KBM-7 (cell line): ENCODE results near the gene THOC5.
"Not testable (repeated sequence)": the region's sequence is repeated elsewhere in the genome, so short reads cannot be mapped to it uniquely, and the experiment has no call there.

Experiments
- DNase-seq: peaks from one replicate; pipeline ENCODE4 v3.0.0-alpha.2; 2015
- in situ Hi-C: fragments of 300-500 bp; cut with MboI; formaldehyde crosslinking; loops from 2 replicates; pipeline ENCODE4 v1.14.3; 2020; ENCODE audit warnings: low sequenced_read_pairs, low pct_unique_long_range_greater_than_20kb, mixed read lengths

The THOC5 gene

DNA sequence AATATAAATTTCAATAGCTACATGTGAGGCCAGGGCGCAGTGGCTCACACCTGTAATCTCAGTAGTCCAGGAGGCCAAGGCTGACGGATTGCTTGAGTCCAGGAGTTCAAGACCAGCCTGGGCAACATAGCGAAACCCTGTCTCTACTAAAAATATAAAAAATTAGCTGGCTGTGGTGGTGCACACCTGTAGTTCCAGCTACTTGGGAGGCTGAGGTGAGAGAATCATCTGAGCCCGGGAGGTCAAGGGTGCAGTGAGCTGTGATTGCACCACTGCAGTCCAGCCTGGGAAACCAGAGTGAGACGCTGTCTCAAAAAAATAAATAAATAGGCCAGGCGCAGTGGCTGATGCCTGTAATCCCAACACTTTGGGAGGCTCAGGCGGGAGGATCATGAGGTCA is 13.0 kb upstream of the THOC5 start:
- in situ Hi-C loops, DNase-seq: not testable (repeated sequence)

DNA sequence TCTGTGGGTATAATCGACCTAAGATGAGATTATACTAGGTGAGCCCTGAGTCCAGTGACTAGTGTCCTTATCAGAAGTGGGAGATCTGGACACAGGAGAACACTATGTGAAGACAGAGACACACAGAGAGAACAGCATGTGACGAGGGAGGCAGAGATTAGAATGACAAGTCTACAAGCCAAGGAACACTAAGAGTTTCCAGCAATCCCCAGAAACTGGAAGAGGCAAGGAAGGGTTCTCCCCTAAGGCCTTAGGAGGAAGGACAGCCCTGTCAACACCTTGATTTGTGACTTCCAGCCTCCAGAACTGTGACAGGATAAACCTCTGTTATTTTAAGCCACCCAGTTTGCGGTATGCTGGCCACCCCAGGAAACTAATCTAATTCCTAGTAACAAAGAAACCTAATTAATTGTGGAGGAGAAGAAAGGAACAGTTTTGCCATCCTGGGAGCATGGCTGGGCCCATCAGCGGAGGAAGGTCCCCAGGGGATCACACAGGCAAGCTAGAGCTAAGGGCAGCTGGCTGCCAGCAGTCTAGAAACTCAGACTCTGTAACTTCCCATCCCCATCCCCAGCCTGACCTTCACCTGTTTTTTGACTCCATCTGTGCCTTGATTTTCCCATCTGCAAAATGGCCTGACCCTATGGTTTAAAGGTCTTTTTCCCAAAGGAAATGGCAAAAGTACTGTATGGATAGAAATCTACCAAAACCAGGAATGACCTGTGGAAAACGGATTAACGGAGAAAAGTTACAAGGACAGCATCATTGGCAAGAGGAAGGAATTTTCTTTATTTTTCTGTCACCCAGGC is 10.3 kb upstream of the THOC5 start:
- no peak for DNase-seq
- in situ Hi-C loops: no loop called here

DNA sequence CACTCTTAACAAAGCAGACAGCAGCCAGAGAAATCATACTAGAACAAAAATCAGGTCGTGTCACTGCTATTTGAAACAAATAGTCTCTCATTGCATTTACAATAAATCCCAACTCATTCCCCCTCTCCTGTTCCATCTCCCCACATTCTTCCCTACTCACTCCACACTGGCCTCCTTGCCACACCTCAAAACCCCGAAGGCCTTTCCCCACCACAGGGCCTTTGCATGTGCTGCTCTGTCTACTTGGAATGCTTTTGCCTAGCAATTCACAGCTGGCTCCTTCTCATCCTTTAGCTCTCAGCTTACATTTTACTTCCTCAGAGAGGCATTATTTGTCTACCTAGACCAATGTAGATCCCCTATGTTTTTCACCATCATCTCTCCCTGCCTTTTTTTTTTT is 6.3 kb upstream of the THOC5 start:
- no peak for DNase-seq
- in situ Hi-C loops: no loop called here

DNA sequence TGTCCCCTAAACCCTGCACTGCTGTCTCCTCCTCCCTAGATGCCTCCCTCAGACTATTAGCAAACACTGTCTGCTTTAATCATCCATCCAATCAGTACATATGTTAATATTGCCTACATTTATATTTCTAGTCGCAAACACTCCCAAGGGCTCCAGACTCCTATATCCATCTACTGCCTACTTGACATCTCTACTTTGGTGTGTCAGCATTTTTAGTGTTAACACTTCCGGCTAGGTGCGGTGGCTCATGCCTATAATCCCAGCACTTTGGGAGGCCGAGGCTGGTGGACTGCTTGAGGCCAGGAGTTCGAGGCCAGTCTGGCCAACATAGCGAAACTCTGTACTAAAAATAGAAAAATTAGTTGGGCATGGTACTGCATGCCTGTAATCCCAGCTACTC is 5.5 kb upstream of the THOC5 start:
- DNase-seq: no peak
- in situ Hi-C loops: no loop called here

DNA sequence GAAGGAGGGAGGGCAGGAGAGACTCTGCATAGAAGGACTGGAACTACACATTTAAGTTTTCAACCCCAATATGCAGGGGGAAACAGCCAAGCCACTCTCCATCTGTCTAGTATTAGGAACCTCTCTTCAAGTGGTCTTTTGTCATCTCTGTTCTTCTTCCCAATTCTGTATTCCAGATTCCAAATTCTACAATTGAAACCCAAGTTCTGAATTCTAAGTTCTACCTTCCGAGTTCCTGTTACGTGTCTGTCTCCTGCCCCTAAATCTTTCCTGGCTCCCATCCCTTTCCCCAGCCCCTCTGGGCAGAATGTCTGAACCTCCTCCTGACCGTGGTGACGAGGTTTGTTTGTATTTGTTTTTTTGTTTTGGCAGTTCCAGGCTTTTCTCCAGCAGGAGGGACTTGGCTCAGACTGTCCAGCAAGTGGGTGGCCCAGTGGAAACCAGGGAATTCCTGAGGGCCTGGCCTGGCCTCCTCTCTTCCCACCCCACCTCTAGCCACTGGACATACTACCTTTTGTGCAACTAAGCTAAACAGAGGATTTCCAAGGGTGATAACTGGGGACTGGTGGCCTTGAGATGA is 1.6 kb upstream of the THOC5 start:
- in situ Hi-C loops: no loop called here
- no peak for DNase-seq

DNA sequence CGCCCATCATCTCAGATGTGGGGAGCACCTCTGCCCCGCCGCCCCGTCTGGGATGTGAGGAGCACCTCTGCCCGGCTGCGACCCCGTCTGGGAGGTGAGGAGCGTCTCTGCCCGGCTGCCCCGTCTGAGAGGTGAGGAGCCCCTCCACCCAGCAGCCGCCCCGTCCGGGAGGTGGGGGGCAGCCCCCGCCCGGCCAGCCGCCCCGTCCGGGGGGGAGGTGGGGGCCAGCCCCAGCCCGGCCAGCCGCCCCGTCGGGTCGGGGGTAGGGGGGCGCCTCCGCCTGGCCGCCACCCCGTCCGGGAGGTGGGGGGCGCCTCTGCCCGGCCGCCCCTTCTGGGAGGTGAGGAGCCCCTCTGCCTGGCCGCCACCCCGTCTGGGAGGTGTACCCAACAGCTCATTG is 1.2 kb downstream of the THOC5 start:
- in situ Hi-C loops, DNase-seq: not testable (repeated sequence)

DNA sequence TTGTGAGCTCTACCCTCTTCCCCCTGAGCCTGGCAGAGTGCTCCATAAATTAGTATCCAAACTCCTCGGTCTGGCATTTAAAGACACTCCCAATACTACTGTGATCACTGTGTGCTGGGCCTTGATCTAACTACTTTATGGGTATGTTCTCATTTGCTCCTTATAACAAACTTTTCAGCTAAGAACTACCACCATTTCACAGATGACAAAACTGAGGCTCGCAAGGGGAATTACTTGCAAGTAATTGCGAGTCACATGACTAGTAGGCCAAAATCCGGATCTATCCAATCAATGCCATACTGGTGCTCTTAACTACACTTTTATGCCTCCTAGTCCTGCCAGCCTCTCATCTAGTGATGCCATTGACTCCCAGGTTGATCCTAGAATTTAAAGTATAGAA is 3.6 kb downstream of the THOC5 start:
- in situ Hi-C loops: no loop called here
- DNase-seq: no peak

DNA sequence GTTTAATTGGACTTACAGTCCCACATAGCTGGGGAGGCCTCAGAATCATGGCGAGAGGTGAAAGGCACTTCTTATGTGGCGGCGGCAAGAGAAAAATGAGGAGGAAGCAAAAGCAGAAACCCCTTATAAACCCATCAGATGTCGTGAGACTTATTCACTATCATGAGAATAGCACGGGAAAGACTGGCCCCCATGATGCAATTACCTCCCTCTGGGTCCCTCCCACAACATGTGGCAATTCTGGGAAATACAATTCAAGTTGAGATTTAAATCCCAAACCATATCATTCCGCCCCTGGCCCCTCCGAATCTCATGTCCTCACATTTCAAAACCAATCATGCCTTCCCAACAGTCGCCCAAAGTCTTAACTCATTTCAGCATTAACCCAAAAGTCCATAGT is 8.5 kb downstream of the THOC5 start:
- not testable (repeated sequence) for DNase-seq

DNA sequence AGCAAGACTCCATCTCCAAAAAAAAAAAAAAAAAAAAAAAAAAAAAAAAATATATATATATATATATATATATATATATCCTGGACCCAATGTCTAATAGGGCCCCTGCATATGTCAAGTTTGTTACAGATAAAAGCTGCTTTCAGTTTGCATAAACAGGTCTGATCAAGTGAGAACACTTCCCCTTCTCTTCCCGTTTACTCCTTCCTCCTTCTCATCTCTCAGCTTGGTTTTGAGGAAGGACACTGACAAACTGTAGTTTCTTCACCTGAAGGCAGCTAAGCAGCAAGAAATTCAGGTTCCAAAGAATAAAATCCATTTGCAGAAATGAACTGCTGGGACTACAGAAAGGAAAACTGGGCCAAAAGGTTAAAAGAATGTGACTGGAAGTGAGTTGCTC is 11.7 kb downstream of the THOC5 start:
- in situ Hi-C loops: no loop called here
- DNase-seq: peak; percentile 58

More for the DNA sequence above, 8.5 kb downstream of the THOC5 start:
- in situ Hi-C loops: not testable (repeated sequence)

DNA sequence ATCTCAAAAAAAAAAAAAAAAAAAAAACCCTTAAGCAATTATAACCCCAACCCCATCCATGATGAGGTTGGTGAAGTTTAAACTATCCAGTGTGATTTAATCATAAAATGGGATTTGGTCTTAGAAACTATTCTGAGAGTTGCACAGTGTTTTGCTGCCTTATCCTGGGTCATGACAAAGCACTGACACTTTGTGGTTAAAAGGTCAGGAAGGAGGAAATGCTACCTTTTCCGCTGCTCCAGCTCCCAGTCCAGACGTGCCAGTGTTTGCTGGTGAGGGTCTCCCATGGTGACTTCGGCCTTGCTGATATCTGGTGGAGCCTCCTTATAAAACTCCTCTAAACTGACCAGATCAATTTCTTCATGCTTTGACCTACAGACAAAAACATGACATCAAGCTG is 14.5 kb downstream of the THOC5 start:
- no peak for DNase-seq
- in situ Hi-C loops: no loop called here

DNA sequence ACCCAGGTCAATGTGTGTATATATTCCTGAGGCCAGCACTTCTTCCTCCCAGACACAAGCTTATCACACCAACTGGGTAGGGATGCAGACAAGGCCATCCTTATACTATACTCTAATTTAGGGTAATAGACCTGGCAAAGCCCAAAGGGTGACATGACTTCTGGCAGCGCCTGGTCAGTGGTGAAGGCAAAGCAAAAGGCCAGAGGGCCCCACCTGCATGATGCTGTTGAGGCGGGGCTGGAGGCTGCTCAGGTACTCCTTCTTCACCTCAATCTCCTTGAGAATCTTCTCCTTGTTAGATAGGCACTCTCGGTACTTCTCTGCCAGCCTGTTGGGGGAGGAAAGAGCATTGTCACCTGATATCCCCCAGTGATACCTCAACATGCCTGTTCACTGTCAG is 17.1 kb downstream of the THOC5 start:
- in situ Hi-C loops: no loop called here
- no peak for DNase-seq

DNA sequence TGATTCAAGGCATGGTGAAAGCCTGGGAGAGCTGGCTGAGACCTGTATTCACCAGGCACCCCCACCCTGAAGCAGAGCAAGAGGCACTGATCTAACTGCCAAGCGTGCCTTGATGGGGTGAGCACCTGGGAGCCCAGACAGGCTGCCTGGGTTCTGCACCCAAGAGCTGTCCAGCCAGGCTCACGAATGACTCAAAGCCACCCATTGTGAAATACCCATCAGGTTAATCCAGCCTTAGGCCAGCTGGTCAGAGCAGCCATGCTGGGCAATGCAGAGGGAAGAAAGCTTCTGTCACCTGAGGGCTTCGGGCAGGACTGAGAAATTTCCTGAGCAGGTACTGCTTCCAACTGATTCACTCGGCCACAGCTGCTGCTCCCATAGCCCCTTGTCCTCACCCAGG is 22.1 kb downstream of the THOC5 start:
- in situ Hi-C loops: no loop called here
- no peak for DNase-seq

DNA sequence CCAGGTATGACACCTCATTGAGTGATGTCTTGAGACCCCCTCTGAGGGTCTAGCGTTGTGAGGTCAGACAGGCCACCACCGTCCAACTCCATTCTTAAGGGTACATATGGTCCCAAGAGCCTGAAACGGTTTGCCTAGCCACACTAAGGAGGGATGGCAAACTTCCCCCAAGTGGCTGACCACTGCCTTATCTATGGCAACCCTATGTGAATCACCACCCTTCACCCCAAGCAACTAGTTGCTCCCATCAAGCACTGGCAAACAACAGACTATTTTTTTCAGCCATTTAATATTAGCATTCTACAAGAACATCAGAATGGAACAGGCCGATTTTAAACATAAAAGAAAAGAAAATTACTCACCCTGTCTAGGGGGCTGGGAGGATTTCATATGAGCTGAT is 22.8 kb downstream of the THOC5 start:
- in situ Hi-C loops: no loop called here
- no peak for DNase-seq

DNA sequence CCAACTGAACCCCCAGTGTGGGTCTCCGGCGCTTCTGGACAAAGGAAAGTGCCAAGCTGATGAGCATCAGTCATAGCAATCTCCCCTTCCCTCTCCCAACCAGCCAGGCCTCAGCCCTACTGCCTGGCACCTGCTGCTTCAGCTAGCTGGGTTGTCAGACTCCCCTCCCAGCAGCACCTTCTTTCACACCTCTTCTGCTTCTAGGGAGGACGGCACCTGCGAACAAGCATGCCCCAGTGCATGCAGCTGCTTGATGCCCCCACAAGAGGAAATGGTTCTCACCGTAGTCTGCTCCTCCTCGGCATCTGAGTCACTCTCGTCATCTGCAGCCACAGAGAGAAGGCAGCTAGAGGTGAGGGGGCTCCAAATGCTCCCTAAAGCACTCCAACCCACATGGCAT is 25.4 kb downstream of the THOC5 start:
- in situ Hi-C loops: no loop called here
- DNase-seq: no peak

DNA sequence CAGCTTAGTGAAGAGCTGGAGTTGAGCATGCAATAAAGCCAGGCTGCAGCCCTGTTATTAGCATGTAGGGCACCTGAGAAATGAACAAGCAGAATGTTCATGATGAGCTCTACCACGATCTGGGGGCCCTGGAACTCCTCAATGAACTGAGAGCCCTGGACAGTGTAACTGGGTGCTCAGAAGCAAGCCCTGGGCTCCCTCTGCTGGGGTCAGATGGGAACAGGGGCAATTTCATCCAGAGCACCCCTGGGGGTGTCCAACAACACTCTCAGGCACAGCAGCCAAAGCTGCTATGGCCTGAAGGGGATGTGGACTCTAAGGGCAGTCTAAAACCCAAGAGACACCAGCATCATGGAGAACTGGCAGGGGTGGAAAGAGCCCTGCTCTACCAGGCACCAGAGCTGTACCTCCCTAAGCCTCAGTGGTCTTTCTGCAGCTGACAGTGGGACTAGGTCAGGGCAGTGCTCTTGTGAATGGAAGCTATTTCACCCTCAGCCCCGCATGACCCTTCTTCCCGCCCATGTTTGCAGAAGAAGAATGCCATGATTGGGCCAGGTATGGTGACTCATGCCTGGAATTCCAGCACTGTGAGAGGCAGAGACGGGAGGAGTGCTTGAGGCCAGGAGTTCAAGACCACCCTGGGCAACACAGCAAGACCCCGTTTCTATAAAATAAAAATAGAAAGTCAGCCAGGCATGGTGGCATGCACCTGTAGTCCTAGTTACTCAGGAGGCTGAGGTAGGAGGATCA is 28.9 kb downstream of the THOC5 start:
- peak; percentile 57 for DNase-seq
- in situ Hi-C loops: no loop called here

DNA sequence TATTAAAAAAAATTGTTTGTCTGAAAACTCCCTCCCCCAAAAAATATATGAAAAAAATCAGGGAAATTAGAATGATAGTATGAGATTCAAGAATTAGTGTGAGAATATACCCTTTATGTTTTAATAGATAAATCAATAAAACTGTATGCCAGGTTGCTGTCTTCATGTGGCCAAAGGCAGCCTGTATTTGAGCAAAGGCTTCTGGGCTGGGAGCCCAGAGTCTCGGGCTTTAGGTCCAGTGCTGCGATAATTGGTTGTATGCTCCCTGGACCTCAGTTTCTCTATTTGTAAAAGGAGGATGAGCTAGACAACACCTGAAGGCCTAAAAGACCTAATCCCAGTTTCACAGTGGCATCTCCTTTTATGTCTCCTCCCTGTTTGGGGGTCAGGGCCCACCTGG is 29.8 kb downstream of the THOC5 start:
- DNase-seq: no peak
- in situ Hi-C loops: no loop called here

DNA sequence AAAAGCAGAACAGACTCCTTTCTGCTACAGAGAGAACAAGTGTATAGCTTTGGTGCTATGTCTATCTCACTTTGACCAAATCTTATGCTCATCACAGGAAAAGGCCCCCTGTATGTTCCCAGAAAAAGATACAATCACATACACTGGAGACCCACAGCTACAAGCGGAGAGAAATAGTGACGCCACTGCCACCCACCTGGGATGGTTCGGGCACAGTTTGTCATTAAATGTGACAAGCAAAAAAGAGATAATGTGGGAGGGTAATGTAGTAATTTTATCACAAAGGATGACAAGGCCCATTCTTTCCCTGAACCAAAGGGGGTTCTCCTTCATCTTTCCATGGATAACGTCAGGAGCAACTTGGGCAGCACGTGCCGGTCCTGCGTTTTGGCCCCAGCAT is 32.0 kb downstream of the THOC5 start:
- in situ Hi-C loops: no loop called here
- DNase-seq: no peak

DNA sequence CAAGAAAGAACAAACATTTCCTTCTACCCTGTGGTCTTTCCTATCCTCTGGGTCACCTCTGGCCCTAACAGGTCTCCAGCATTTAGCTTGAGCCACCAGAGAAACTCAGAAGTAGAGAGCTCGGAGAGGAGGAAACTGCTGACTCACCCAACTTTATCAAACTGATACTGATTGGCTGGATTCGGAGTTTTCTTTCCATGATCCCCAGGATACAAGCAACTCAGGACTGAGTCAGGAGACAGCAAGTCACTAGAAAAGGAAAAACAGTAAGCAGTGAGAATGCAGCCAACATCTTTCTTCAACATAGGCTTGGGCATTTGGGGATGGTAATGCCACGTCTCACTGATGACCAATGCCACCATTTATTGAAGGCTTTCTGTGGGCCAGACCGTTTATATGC is 32.7 kb downstream of the THOC5 start:
- in situ Hi-C loops: no loop called here
- no peak for DNase-seq

DNA sequence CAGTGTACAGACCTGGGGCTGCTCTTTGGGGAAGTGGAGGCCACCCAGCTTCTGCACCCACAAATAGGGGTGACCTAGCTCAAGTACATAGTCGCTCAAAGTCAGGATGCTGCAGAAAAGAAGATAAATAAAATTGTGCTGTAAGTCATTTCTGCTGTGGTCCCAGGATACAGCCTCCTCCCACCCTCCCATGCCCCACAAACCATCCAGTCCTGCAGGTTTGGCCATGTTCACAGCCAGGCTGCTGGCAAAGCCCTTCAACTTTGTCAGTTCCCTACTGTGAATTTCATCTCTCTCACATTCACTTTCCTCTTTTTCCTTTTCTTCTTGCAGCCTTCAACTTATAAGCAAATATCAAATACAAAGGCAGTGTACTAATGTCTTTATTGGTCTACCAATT is 33.6 kb downstream of the THOC5 start:
- no peak for DNase-seq
- in situ Hi-C loops: no loop called here

DNA sequence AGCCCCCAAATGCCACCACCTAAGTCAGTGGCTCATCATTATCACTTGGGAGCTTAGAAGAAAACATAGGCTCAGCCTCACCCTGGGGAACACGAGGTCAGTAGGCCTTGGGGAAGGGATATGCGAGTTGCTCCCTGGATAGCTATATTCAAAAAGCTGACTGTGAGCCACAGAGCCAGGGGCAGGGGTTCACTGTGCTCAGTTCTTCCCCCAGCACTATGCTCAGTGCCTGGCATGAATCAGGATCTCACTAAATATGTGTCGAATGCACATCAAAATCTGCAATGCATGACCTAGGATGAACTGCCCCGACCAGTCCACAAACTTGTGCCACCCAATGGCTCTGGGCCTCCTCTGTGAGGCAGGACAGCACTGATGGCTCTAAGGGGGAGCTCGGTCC is 35.1 kb downstream of the THOC5 start:
- in situ Hi-C loops: no loop called here

More for the DNA sequence above, 35.1 kb downstream of the THOC5 start:
- no peak for DNase-seq
